A549 (cell line): ENCODE results near the gene MYCBP. TPM values are rescaled to one million over a fixed set of nuclear protein-coding genes. Genes with fewer than 3 reads are reported as not detected.
"Not testable (repeated sequence)": the region's sequence is repeated elsewhere in the genome, so short reads cannot be mapped to it uniquely, and the experiment has no call there.

Source experiments
- ATAC-seq, 2 experiments: fragments of 200-7000 bp in 1 of 2; fragments of >200 bp in 1 of 2; cut with Nextera tagmentation in 1 of 2; cut with Tn5 transposase in 1 of 2; 3 replicates each; pipeline versions ENCODE4 v1.8.0 to v1.9.1; 2018 to 2020; ENCODE audit warnings: mild to moderate bottlenecking in 1 of 2, moderate library complexity in 1 of 2
- CTCF ChIA-PET: fragments of 300-600 bp; sonication (Branson Sonifier 250); formaldehyde crosslinking; extraction: SDS; loops from one replicate; lab custom pipeline; 2021; ENCODE audit warnings: antibody characterized with exemption, inconsistent platforms; lab: Yijun Ruan, JAX
- POLR2A ChIA-PET: fragments of 350-600 bp; formaldehyde crosslinking; extraction: SDS; loops from one replicate; lab custom pipeline; 2021; ENCODE audit warnings: antibody characterized with exemption, inconsistent platforms; lab: Yijun Ruan, JAX
- DNase-seq, 2 experiments: peaks; one replicate each; pipeline versions ENCODE4 v3.0.0 to v3.0.0-alpha.2; 2011 to 2016; ENCODE audit warnings: low read depth in 1 of 2, low spot score in 1 of 2
- FAIRE-seq: peaks from 2 replicates; lab custom pipeline; 2011; peaks lifted over from hg19 to GRCh38; lab: Jason Lieb, UNC
- H3K27ac ChIP-seq, 2 experiments: fragments of >200 bp; sonication (Bioruptor Twin); formaldehyde crosslinking; 3 replicates each; pipeline ENCODE4 v1.5.1; 2016 to 2017
- H3K4me1 ChIP-seq: fragments of >200 bp; sonication (Bioruptor Twin); formaldehyde crosslinking; 3 replicates; pipeline ENCODE4 v1.6.1; 2016
- H3K4me2 ChIP-seq: fragments of >200 bp; sonication (Bioruptor Twin); formaldehyde crosslinking; 3 replicates; pipeline ENCODE4 v1.6.1; 2016
- H3K4me3 ChIP-seq: fragments of >200 bp; sonication (Bioruptor Twin); formaldehyde crosslinking; 3 replicates; pipeline ENCODE4 v1.5.1; 2016
- H3K9me3 ChIP-seq: fragments of >200 bp; sonication (Bioruptor Twin); formaldehyde crosslinking; 3 replicates; pipeline ENCODE4 v1.6.1; 2016
- BCL3 ChIP-seq: fragments of >200 bp; sonication (Bioruptor Twin); formaldehyde crosslinking; IDR thresholded peaks from 3 replicates; pipeline ENCODE4 v1.6.1; 2016
- BHLHE40 ChIP-seq: IDR thresholded peaks from 2 replicates; pipeline ENCODE4 v1.6.1; 2012; ENCODE audit warnings: low read depth, low read length, inconsistent platforms
- CBX2 ChIP-seq: fragments of 200-600 bp; sonication (generic); IDR thresholded peaks from 2 replicates; pipeline ENCODE4 v1.6.1; 2016; ENCODE audit warnings: low read depth, mild to moderate bottlenecking, borderline replicate concordance
- CTCF ChIP-seq: fragments of >200 bp; sonication (Bioruptor Twin); formaldehyde crosslinking; IDR thresholded peaks from 3 replicates; pipeline ENCODE4 v1.5.1; 2016
- ELK1 ChIP-seq: fragments of 150-350 bp; IDR thresholded peaks from 2 replicates; pipeline ENCODE4 v1.6.1; 2014; ENCODE audit warnings: low read depth, mild to moderate bottlenecking, low read length
- FOSB ChIP-seq: fragments of 250-450 bp; sonication (Bioruptor Pico); IDR thresholded peaks from 2 replicates; pipeline ENCODE4 v1.5.0; 2020; ENCODE audit warnings: mild to moderate bottlenecking, moderate library complexity
- FOSL2 ChIP-seq, 2 experiments: fragments of 450-650 bp in 1 of 2; fragments of >200 bp in 1 of 2; sonication (Bioruptor Twin) in 1 of 2; formaldehyde crosslinking; IDR thresholded peaks; 2 replicates each; pipeline versions ENCODE4 v1.5.0 to v1.6.1; 2016 to 2020; ENCODE audit warnings: mild to moderate bottlenecking in 1 of 2, moderate library complexity in 1 of 2
- GATA3 ChIP-seq: IDR thresholded peaks from 2 replicates; pipeline ENCODE4 v1.6.1; 2012; ENCODE audit warnings: borderline replicate concordance
- HMGXB4 ChIP-seq: fragments of 250-450 bp; sonication (Bioruptor Pico); IDR thresholded peaks from 2 replicates; pipeline ENCODE4 v1.5.0; 2021; ENCODE audit warnings: mild to moderate bottlenecking, moderate library complexity, borderline replicate concordance
- JUNB ChIP-seq: fragments of >200 bp; sonication (Bioruptor Twin); formaldehyde crosslinking; IDR thresholded peaks from 2 replicates; pipeline ENCODE4 v1.6.1; 2016
- KDM5A ChIP-seq: fragments of 200-600 bp; sonication (generic); IDR thresholded peaks from 2 replicates; pipeline ENCODE4 v1.6.1; 2016; ENCODE audit warnings: antibody characterized with exemption, mild to moderate bottlenecking
- MAZ ChIP-seq: fragments of 150-350 bp; IDR thresholded peaks from 2 replicates; pipeline ENCODE4 v1.6.1; 2014; ENCODE audit warnings: antibody characterized with exemption, low read depth, low read length, borderline replicate concordance
- MYC ChIP-seq: IDR thresholded peaks from 2 replicates; pipeline ENCODE4 v1.6.1; 2012; ENCODE audit warnings: mild to moderate bottlenecking, inconsistent platforms, low read length, improper control_type of control experiment, borderline replicate concordance
- NFE2L2 ChIP-seq: fragments of 150-350 bp; conservative IDR thresholded peaks from 2 replicates; pipeline ENCODE4 v1.6.1; 2014; ENCODE audit warnings: low read length
- NR3C1 ChIP-seq: fragments of >200 bp; sonication (Bioruptor Twin); formaldehyde crosslinking; IDR thresholded peaks from 3 replicates; pipeline ENCODE4 v1.6.1; 2017
- PBX3 ChIP-seq: IDR thresholded peaks from 2 replicates; pipeline ENCODE4 v1.6.1; 2012
- PHF8 ChIP-seq: fragments of 200-600 bp; sonication (generic); IDR thresholded peaks from 2 replicates; pipeline ENCODE4 v1.6.1; 2016; ENCODE audit warnings: low read depth, mild to moderate bottlenecking, antibody characterized with exemption, moderate library complexity, borderline replicate concordance
- POLR2A ChIP-seq: IDR thresholded peaks from 2 replicates; pipeline ENCODE4 v1.6.1; 2012; ENCODE audit warnings: mild to moderate bottlenecking, low read length
- SMC3 ChIP-seq: fragments of >200 bp; sonication (Bioruptor Twin); formaldehyde crosslinking; IDR thresholded peaks from 3 replicates; pipeline ENCODE4 v1.6.1; 2018; ENCODE audit warnings: inconsistent platforms
- ZNF302 ChIP-seq: fragments of 250-450 bp; sonication (Bioruptor Pico); IDR thresholded peaks from 2 replicates; pipeline ENCODE4 v1.9.0; 2021; ENCODE audit warnings: inconsistent platforms, mild to moderate bottlenecking, moderate library complexity
- ZSCAN20 ChIP-seq: fragments of 250-450 bp; sonication (Bioruptor Pico); IDR thresholded peaks from 2 replicates; pipeline ENCODE4 v1.8.0; 2022; ENCODE audit warnings: mild to moderate bottlenecking, moderate library complexity
- WGBS: methylation state at CpG from one replicate; pipeline ENCODE4 v1.1.6; 2017; ENCODE audit errors: missing lambda C conversion rate; 5-methylcytosine and 5-hydroxymethylcytosine counted together
- polyA plus RNA-seq, 4 experiments: library from polyadenylated mRNA; depleted of rRNA in 3 of 4; stranded (reverse); fragments of >200 nt; fragmentation: RNase III in 1 of 4; extraction: RNeasy Plus Mini Kit Qiagen cat#74134 plus additional on column Dnase treatment in 1 of 4; gene quantifications; 2 replicates in 3 of 4; 3 replicates in 1 of 4; pipeline ENCODE4 v1.2.3, GENCODE V29; 2011 to 2017

The MYCBP gene
- polyA plus RNA-seq, 2 of the 4 experiments (the other 2 are of a cell fraction): 25.0 to 25.5 TPM

GRCh38 chr1:38846210-38846609 lies 26.9 kb downstream of the MYCBP start:
- ChIA-PET POLR2A (no interaction called here), CTCF (interaction anchor here (1.7 to 2.0 kb wide), 2 partner anchors 11 kb away, joined by 4 to 7 read pairs; no protein-coding TSS in a partner anchor)
- no peak for DNase-seq
- TF ChIP-seq NFE2L2: no peak
- TF ChIP-seq CBX2: no peak
- TF ChIP-seq CTCF: no peak
- no peak for TF ChIP-seq GATA3
- TF ChIP-seq KDM5A: no peak
- no peak for TF ChIP-seq JUNB
- TF ChIP-seq ZNF302 (CRISPR knock-in tag): no peak
- no peak for TF ChIP-seq MAZ
- TF ChIP-seq FOSB: no peak
- no peak for TF ChIP-seq PBX3
- no peak for TF ChIP-seq FOSL2 (IDR thresholded peaks at IDR 0.05)
- no peak for TF ChIP-seq FOSL2 (CRISPR knock-in tag; IDR thresholded peaks at IDR 0.05)
- no peak for TF ChIP-seq BHLHE40
- no peak for TF ChIP-seq POLR2A
- no peak for FAIRE-seq
- Histone ChIP-seq H3K4me1 (no peaks in the 10 kb centered on the region), H3K27ac (no peak overlapping the region), H3K4me2 (no peak overlapping the region), H3K4me3 (no peak overlapping the region), H3K9me3 (no peaks in the 10 kb centered on the region)
- ATAC-seq: no peak
- WGBS: 87% methylated on average over 3 of the region's 3 CpGs

- CTCF ChIA-PET: interaction anchor here (1.7 kb wide), 1 partner anchor 10 kb away, joined by 4 read pairs; no protein-coding TSS in a partner anchor
- not testable (repeated sequence) for FAIRE-seq, DNase-seq
Observed at GRCh38 chr1:38845088-38845487, 28.1 kb downstream of the MYCBP start.

GRCh38 chr1:38840281-38840680 lies 32.9 kb downstream of the MYCBP start:
- ChIA-PET CTCF (no interaction called here), POLR2A (no interaction called here)
- ATAC-seq (no peak), DNase-seq (no peak), FAIRE-seq (no peak)
- H3K4me2 ChIP-seq: no peak overlapping the region
- 54% methylated on average over 2 of the region's 2 CpGs for WGBS
- no peak overlapping the region for H3K4me3 ChIP-seq
- TF ChIP-seq SMC3 (no peak), HMGXB4 (CRISPR knock-in tag) (no peak), PBX3 (no peak), MYC (no peak), BCL3 (no peak), NR3C1 (no peak), ZSCAN20 (CRISPR knock-in tag) (no peak), PHF8 (no peak), ELK1 (no peak)
- no peaks in the 10 kb centered on the region for H3K9me3 ChIP-seq
- H3K27ac ChIP-seq: no peak overlapping the region
- no peaks in the 10 kb centered on the region for H3K4me1 ChIP-seq

More at GRCh38 chr1:38845088-38845487, 28.1 kb downstream of the MYCBP start:
- 89% methylated on average over 3 of the region's 3 CpGs for WGBS
- H3K4me3 ChIP-seq, H3K4me2 ChIP-seq, H3K9me3 ChIP-seq, ATAC-seq, POLR2A ChIA-PET, H3K27ac ChIP-seq, H3K4me1 ChIP-seq: not testable (repeated sequence)
